ENCODE data around the gene ADORA2B.
A peak's percentile ranks its signal among the peaks of the same experiment; 100 is the strongest.
"Not testable (repeated sequence)": the region's sequence is repeated elsewhere in the genome, so short reads cannot be mapped to it uniquely, and the experiment has no call there.

Gene ADORA2B

DNA sequence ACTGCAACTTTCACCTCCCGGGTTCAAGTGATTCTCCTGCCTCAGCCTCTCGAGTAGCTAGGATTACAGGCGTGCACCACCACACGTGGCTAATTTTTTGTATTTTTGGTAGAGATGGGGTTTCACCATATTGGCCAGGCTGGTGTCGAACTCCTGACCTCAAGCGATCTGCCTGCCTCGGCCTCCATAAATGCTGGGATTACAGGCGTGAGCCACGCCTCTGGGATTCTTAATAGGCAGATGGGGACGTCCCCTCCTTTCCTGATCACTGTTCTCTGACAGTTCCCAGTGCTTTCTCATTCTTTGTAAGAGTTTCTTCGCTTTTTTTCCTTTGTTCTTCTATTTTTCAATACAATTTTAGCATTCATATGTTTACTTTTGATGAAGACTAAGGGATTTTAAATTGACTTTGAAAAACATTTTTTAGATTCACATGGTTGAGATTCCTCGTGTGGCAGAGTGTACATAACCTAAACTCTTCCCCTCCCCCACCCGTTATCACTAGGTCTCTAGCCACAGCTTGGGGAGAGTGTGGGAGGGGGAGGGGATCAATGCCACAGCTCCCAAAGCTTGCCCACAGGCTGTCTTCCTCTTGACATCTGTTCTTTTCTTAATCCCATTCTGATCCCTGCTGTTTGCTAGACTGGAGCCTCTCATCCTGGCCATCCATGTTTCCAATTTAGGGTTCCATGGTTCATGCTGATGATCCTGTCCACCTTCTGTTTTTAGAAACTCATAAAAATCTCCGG, 11.0 kb downstream of the ADORA2B start:
- DNase-seq (ENCODE audit: low spot score), result no peak

DNA sequence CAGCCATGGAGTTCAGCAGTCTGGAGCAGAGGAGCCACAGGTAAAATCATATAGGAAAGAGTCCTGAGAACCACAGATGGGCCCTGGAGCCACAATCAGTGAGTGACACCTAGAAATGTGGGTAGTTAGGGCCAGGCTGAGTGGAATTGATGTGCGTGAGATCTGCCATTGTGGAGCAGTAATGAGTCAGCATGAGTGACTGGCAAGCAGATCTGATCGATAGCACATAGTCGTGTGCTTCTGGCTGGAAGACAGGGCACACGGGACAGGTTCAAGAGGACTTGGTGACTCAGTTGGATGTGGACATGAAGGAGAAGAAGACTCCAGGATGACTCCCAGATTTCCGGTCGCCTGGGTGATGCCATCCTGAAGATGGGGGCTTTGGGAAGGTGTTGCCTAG, 12.3 kb downstream of the ADORA2B start:
- peak; percentile 53 for DNase-seq (ENCODE audit: low spot score)

DNA sequence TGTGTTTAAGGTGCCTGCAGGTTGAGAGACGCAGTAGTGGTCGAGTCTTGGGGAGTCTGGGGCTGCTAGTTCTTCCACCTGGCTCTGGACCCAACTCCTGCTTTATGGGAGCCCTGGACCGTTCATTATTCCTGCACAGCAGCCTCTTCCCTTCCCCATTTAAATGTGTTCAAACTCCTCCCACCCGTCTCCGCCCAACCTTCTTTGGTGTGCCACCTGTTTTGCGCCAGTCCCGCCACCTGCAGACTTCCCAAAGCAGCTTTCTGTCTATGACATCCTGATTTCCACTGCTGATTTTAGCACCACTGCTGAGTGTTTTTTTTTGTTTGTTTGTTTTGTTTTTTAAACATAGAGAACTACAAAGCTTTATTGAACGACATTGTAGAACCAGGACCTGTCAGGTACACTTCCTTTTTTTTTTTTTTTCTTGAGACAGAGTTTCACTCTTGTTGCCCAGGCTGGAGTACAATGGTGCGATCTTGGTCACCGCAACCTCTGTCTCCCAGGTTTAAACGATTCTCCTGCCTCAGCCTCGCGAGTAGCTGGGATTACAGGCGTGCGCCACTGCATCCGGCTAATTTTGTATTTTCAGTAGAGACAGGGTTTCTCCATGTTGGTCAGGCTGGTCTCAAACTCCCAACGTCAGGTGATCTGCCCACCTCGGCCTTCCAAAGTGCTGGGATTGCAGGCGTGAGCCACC, 12.8 kb downstream of the ADORA2B start:
- no peak for DNase-seq (ENCODE audit: low spot score)

DNA sequence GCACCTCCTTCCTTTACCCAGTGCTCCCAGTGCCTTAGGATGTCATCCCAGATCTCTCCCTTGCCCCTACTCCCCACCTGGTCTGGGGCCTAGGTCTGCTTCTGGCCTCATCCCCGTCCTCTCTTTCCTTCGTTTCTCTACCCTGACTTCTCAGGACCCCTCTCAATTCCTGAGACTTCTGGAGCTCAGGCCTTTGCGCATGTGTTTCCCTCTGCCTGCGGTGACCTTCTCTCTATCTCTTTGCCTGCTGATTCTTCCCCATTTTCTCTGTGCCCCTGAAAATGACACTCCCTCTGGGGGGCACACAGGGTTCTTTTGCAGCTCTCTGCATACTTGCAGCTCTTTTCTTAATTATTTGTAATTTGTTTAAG, 13.5 kb downstream of the ADORA2B start:
- no peak for DNase-seq (ENCODE audit: low spot score)

DNA sequence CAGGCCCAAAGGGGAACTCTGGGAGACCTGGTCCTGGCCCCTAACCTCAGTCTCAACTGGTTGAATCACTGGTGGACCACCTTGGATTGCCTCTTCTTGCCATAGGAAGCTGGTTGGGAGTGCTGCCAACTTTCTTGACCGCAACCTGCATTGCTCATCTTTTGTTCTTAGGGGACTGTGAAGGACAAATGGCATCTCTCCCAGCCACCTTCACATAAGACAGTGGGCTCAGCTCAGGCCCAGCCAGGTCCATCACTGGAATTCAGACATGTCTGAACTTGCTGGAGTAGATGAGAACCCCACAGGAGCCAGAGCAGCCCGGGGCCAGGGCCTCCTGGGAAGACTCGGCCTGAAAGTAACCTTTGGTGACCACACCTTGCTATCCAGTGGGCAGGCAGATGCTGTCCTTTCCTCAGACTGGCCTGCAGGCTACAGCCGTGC, 18.8 kb downstream of the ADORA2B start:
- no peak for DNase-seq (ENCODE audit: low spot score)

DNA sequence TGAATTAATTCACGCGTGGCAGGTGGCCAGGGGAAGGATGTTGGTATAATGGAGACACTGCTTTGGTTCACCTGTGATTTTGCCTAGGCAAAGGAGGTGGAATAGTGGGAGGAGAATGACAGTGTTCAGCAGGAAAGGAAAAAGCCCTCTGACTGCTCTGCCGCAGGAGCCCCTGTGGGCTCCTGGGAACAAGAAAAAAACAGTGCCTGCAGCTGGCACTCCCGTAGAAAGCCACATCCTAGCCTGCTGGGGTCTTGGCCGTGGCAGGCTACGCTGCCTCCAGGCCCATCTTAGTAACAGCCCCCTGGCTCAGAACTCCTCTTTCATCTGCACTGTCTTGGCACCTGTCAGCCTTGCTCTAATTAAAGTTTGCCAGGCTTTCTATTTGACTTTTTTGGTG, 20.6 kb downstream of the ADORA2B start:
- no peak for DNase-seq (ENCODE audit: low spot score)

DNA sequence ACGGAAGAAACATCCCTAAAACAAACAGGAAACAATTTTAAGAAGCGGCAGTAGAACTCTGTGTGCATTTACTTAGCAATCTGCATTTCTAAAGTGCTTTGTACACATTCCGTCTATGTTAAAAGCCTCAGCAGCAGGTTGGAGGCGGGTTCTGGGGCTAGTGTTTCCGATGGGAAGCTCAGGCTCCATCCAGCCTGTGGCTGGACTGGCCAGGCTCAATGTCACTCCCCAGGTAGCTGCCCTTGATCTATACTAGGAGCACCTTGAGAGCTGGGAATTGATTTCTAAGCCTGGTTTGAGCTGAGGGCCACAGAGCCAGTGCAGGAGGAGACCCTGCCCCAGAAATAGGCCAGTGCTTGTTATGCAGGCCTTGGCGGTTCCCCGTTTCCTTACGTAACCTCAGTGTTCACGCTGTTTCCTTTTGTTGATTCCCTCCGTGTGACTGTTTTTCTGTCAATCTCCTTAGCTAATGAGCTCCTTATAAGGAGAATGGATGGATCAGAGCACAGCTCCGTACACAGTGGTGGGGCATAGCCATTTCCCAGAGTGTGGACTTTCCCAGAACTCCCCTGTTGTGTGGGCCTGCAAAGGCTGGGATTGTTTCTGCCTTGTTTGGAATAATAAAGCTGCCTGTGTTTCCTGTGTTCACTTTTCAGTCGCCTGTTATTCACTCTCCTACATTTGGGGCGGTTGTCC, 21.4 kb downstream of the ADORA2B start:
- DNase-seq (ENCODE audit: low spot score), result no peak

DNA sequence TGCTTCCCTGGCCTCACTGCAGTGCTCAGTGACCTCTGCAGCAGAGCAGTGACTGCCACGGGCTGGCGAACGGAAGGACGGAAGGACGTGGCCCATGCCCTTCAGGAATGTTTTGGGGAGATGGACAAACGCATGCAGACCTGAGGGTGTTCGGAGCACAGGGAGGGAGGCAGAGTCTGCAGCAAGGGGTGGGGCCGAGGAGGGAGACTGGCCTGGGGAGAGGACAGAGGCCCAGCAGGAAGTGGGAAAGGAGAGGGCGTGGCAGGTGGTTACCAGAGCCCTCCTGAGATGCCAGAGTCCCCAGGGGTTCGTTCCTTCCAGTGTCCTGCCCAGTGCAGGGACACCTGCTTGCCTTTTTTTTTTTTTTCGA, 21.9 kb downstream of the ADORA2B start:
- DNase-seq (ENCODE audit: low spot score), result no peak

DNA sequence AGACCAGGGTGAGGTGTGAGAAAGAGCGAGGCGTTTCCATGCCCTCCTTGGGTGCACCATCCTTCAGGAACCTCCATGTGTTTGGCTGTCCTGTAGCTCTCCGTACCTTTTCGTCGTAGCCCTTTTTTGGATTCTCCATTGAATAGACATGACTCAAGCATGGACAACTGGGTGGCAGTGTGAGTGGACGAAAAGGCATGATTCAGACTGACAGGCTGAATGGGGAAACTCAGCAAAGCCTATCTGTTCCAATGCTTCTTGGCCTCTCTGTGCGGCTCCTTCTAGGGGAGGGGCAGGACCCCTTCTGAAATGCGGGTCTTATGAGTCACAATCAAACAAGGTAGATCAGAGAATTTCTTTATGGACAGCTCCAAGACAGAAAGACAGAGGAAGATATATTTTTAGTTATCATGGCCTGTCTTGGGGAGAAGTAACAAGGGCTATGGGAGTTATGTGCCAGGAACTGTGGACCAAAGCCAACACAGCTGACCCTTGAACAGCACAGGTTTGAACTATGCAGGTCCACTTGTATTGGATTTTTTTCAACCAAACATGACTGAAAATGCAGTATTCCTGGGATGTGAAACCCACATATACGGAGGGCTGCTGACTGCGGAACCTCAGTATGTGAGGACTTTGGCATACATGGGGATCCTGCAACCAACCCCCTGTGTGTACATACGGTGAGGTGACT, 22.9 kb downstream of the ADORA2B start:
- no peak for DNase-seq (ENCODE audit: low spot score)

DNA sequence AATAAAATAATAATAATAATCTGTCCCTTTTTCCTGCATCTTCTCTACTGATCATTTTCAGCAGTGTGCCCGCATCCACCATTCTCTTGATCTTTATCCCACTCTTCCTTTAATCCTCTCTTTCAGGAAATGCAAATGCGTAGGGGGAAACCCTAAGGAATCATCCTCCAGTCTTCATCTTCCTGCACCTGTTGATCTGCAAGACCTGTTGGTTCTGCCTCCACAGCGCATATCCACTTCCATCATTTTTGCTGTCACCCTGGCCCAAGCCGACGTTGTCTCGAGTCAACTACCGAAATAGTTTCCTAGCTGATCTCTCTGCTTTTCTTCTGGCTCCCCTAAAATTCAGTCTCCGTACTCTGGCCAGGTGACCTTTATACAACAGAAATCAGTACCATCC, 24.5 kb downstream of the ADORA2B start:
- DNase-seq (ENCODE audit: low spot score), result no peak

DNA sequence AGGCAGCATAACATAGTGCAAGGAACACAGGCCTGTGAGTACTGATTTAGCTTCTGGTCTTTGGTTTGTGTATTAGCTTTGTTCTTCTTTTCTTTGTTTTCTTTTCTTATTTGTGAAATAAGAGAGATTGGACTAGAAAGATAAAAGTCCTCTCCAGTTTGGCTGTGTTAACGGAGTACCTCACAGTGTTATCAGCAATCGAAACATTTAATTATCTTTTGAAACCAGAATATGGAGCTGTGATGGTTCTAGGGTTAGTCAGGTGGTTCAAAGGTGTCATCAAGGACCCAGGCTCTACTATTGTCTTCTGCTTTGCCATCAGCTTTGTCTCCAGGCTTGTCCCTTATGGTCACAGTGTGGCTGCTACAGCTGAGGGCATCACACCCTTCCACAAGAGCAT, 25.6 kb downstream of the ADORA2B start:
- DNase-seq (ENCODE audit: low spot score), result no peak

DNA sequence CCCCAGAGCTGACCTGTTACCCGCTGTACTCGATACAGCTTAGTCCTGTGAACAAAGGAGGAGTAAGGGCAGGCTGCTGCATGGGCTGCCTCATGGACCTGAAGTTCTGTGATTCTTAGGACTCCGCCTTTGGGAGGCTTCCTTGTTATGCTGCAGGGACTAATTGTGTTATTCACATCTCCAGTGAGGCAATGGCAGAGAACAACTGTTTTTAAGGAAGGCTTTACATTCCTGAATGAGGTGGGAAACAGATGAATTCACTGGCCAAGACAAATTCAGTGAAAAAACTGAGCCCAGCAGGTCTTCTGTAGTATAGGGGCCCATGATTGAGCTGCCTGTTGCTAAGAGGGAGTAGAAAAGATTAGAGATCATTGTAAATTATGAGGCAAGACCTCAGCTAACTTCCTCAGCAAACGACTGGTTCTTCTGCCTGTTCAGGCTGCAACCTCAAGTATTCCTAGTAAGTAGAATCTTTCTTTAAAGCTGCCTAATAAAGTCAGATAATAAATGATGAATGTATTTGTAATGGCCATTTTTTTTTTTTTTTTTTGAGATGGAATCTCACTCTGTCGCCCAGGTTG, 26.3 kb downstream of the ADORA2B start:
- no peak for DNase-seq (ENCODE audit: low spot score)

DNA sequence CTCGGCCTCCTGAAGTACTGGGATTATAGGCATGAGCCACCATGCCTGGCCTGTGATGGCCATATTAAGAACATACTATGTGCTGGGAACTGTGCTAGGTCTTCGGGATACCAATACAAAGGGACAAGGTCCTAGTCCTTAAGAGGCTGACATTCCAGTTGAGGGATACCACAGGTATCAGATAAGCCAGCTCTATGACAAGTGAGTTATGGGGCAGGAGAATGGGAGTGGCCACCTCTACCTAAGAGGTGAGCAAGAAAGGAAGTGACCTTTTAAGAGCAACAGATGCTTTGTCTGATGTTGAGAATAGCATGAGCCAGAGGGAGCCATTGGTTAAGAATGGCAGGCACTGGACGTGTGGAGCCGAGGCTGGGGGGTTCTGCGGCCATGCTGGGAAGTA, 27.0 kb downstream of the ADORA2B start:
- DNase-seq (ENCODE audit: low spot score), result no peak

DNA sequence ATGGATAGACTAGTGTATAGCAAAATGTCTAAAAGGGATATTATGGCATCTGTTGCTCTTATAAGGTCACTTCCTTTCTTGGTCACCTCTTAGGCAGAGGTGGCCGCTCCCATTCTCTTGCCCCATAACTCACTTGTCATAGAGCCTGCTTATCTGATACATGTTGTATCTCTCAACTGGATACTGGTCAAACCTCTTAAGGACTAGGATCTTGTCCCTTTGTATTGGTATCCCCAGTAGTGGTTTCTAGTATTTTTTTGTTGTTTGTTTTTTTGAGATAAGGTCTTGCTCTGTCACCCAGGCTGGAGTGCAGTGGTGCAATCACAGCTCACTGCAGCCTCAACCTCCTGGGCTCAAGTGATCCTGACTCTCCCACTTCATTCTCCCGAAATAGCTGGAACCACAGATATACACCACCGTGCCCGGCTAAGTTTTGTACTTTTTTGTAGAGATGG, 27.6 kb downstream of the ADORA2B start:
- no peak for DNase-seq (ENCODE audit: low spot score)

DNA sequence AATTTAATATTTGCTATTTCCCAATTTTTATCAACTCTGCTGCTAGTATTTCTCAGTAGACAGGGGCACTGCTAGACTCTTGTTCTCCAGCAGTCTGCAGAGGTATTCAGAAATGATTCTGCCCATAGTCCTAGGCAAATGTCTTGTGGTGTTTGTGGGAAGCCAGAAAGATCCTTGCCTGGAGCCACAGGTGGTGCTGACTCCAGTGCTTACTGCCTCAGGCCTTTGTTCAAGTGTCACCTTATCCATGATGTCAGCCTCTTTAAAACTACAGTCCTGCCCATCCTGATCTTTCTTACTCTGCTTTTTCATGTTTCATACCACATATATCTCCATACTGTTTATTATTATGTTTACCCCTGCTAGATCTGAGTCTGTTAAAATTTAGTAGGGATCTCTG, 28.1 kb downstream of the ADORA2B start:
- no peak for DNase-seq (ENCODE audit: low spot score)

DNA sequence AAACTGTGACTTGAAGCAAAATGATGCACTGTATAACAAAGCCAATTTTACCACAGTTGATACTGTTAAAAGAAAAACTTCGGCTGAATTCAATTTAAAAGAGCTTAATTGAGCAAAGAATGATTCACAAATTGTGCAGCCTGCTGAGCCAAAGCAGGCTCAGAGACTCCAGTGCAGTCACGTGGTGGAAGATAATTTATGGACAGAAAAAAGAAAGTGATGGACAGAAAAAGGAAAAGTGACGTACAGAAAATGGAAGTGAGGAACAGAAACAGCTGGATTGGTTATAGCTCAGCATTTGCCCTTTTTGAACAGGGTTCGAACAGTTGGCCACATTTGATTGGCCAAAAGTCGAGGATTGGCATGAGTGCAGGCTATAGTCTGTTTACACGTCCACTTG, 28.9 kb downstream of the ADORA2B start:
- DNase-seq (ENCODE audit: low spot score), result no peak

DNA sequence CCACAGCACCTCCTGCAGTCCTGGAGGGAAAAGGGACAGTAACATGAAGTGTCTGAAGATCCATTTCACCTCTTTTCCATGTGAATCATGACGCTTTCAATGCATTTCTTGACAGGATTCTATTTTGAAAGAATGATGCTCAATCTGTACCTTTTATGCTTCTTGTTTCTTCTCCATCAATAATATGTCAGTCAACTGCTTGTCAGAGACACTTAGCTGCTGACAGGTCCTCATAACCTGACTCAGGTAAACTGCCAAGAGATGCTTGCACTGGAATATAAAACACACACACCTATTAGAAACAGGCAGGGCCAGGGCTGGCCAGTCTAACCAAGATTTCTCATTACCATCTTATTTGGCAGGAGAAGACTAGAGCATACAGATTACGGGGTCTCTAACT, 33.0 kb downstream of the ADORA2B start:
- DNase-seq (ENCODE audit: low spot score), result no peak

DNA sequence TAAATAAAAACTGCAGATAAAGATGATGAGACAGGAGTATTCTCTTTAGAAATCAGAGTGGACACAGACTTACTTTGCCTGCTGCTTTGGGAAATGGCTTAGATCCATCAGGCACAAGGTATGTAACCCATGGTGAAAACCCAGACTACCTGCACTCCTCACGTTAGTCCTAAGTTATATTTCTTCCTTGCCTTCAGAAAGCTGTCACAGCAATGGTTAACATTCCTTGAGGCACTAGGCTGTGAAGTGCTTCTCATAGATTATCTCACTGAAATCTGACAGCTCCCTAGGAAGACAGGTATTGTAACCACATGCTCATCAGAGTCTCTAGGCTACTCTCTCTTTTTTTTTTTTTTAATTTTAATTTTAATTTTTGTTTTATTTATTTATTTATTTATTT, 33.7 kb downstream of the ADORA2B start:
- no peak for DNase-seq (ENCODE audit: low spot score)

DNA sequence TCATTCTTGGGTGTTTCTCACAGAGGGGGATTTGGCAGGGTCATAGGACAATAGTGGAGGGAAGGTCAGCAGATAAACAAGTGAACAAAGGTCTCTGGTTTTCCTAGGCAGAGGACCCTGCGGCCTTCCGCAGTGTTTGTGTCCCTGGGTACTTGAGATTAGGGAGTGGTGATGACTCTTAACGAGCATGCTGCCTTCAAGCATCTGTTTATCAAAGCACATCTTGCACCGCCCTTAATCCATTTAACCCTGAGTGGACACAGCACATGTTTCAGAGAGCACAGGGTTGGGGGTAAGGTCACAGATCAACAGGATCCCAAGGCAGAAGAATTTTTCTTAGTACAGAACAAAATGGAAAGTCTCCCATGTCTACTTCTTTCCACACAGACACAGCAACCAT, 34.1 kb downstream of the ADORA2B start:
- DNase-seq (ENCODE audit: low spot score), result not testable (repeated sequence)

DNA sequence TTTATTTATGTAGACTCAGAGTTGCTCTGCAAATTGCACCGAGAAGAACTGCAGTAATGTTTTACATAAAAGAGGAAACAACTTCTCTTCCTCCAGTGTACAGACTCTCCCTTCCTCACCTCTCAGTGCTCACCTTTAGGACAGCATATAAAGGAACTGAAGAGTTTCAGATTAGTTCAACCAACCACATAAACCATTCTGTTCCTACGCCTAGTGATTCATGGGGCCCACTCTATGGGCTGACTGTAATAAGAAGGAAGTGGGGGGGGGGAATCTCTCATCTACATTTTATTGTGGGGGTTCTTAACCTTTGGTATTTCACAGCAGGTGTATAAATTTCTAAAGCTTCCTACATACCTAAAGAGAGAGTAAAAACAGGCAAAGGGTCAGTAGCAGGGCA, 36.3 kb downstream of the ADORA2B start:
- no peak for DNase-seq (ENCODE audit: low spot score)

DNA sequence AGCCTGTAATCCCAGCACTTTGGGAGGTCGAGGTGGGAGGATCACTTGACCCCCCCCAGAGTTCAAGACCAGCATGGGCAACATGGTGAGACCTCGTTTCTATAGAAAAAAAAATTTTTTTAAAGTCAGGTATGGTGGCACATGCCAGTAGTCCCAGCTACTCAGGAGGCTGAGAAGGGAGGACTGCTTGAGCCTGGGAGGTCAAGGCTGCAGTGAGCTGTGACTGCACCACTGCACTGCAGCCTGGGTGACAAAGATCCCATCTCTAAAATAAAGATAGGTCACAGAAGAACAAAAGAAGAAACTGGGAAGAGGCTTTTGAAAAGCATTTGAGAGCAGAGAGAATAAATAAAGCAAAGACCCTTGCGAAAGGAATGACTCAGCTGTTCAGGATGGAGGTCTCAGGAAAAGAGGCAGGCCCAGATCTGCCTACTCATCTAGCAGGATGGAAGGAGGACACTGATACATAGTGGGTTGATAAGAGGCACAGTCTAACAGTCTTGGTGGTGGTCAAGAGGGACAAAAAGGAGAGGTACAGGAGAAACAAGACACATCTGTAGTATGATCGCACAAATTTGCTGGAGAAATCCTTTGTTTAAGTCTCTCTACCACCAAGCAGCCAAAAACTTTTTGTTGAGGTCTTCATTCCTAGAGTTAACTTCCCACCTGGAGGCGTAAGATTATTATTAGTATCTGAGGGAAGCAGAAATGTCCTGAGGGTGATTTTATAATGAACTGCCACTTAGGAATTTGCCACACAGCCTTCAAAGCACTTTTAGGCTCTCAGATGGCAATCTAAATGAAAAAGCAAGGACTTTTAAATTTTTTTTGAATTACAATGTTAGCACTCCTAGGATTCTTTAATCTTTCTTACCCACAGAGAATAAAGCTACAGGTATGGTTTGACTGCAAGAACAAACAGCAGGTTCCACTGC, 37.0 kb downstream of the ADORA2B start:
- DNase-seq (ENCODE audit: low spot score), result no peak
